ENCODE data around the gene GATAD2B. TPM values are rescaled to one million over a fixed set of nuclear protein-coding genes. Genes with fewer than 3 reads are reported as not detected.
A peak's percentile ranks its signal among the peaks of the same experiment; 100 is the strongest.

The GATAD2B gene
- total and polyA plus RNA-seq, 10 donors: 3.7 to 68.1 (median 47.6) TPM

GRCh38 chr1:153954826-153955225, 32.1 kb upstream of the GATAD2B start:
- no peaks in the 10 kb centered on the region for H3K27me3 ChIP-seq (replicated peaks in 1 of 7)
- TF ChIP-seq POLR2A (IDR thresholded peaks at IDR 0.05) (no peak), CTCF (IDR thresholded peaks at IDR 0.05 in 8 of 11, conservative IDR thresholded peaks at IDR 0.05 in 3 of 11) (no peak), POLR2AphosphoS5 (IDR thresholded peaks at IDR 0.05) (no peak)
- peak overlapping the region in 1 of 8 donors; percentile 16 for H3K27ac ChIP-seq
- peaks cover 0 to 62% (median 51%) of the 10 kb centered on the region in 6 donors for H3K36me3 ChIP-seq
- H3K9me3 ChIP-seq: no peaks in the 10 kb centered on the region
- H3K4me1 ChIP-seq: peaks cover 33 to 74% (median 48%) of the 10 kb centered on the region in 6 donors
- no peak overlapping the region for H3K4me3 ChIP-seq
- no peak for DNase-seq
- 91 to 98% (median 94%) methylated on average over 10 of the region's 10 CpGs for WGBS, 5 donors
- intact Hi-C loops (cut with DNase I; ENCODE audit: low total_unique reads): no loop called here

GRCh38 chr1:153953859-153954365, 31.1 kb upstream of the GATAD2B start:
- Histone ChIP-seq H3K9me3 (no peaks in the 10 kb centered on the region), H3K36me3 (peaks cover 0 to 63% (median 54%) of the 10 kb centered on the region in 6 donors), H3K4me3 (no peak overlapping the region), H3K4me1 (peaks cover 28 to 74% (median 39%) of the 10 kb centered on the region in 6 donors), H3K27ac (no peak overlapping the region), H3K27me3 (replicated peaks in 1 of 7) (no peaks in the 10 kb centered on the region)
- WGBS, 5 donors: 84 to 92% (median 87%) methylated on average over 4 of the region's 4 CpGs
- no peak for DNase-seq
- no peak for TF ChIP-seq CTCF (IDR thresholded peaks at IDR 0.05 in 8 of 11, conservative IDR thresholded peaks at IDR 0.05 in 3 of 11)
- TF ChIP-seq POLR2A (IDR thresholded peaks at IDR 0.05): no peak
- TF ChIP-seq POLR2AphosphoS5 (IDR thresholded peaks at IDR 0.05): no peak
- intact Hi-C loops (cut with DNase I; ENCODE audit: low total_unique reads): no loop called here

GRCh38 chr1:153951801-153952200, 29.0 kb upstream of the GATAD2B start:
- H3K4me1 ChIP-seq: peaks cover 23 to 83% (median 40%) of the 10 kb centered on the region in 6 donors
- no peak for TF ChIP-seq CTCF (IDR thresholded peaks at IDR 0.05 in 8 of 11, conservative IDR thresholded peaks at IDR 0.05 in 3 of 11)
- intact Hi-C loops (cut with DNase I; ENCODE audit: low total_unique reads): no loop called here
- no peak for DNase-seq
- peaks cover 0 to 82% (median 72%) of the 10 kb centered on the region in 6 donors for H3K36me3 ChIP-seq
- 73 to 95% (median 89%) methylated on average over 2 of the region's 2 CpGs for WGBS, 5 donors
- peak overlapping the region in 1 of 8 donors; percentile 14 for H3K27ac ChIP-seq
- no peaks in the 10 kb centered on the region for H3K27me3 ChIP-seq (replicated peaks in 1 of 7)
- H3K9me3 ChIP-seq: no peaks in the 10 kb centered on the region
- no peak overlapping the region for H3K4me3 ChIP-seq

- Histone ChIP-seq H3K36me3 (peaks cover 0 to 82% (median 72%) of the 10 kb centered on the region in 6 donors), H3K4me1 (peaks cover 19 to 80% (median 37%) of the 10 kb centered on the region in 6 donors), H3K9me3 (no peaks in the 10 kb centered on the region), H3K4me3 (no peak overlapping the region), H3K27me3 (replicated peaks in 1 of 7) (no peaks in the 10 kb centered on the region), H3K27ac (peak overlapping the region in 1 of 8 donors; percentile 27)
- intact Hi-C loops (cut with DNase I; ENCODE audit: low total_unique reads): no loop called here
- DNase-seq: no peak
- TF ChIP-seq POLR2AphosphoS5 (IDR thresholded peaks at IDR 0.05): peak in 1 of 3 donors; percentile 12
- TF ChIP-seq CTCF (IDR thresholded peaks at IDR 0.05 in 8 of 11, conservative IDR thresholded peaks at IDR 0.05 in 3 of 11): no peak
- no peak for TF ChIP-seq POLR2A (IDR thresholded peaks at IDR 0.05)
- 90 to 96% (median 91%) methylated on average over 11 of the region's 11 CpGs for WGBS, 5 donors
Observed at GRCh38 chr1:153951183-153951582, 28.4 kb upstream of the GATAD2B start.
